Amygdala (tissue), 56 donors: Measurements from ENCODE around the gene GCHFR.

ENCODE experiments used
- DNase-seq, 56 donors: peaks; one replicate each; lab custom pipeline; 2025; lab: John Stamatoyannopoulos, UW

The GCHFR gene

GRCh38 chr15:40775740-40776536 is 12.1 kb downstream of the GCHFR start:
- no peak for DNase-seq

- no peak for DNase-seq
Measured at GRCh38 chr15:40776537-40777141, 12.8 kb downstream of the GCHFR start.

- DNase-seq = peak in 3 of 56 donors; percentile 5 to 19 (median 7)
Measured at GRCh38 chr15:40782609-40783227, 18.9 kb downstream of the GCHFR start.

GRCh38 chr15:40785164-40785563 is 21.3 kb downstream of the GCHFR start:
- DNase-seq = no peak

GRCh38 chr15:40785814-40786213 is 21.9 kb downstream of the GCHFR start:
- no peak for DNase-seq

GRCh38 chr15:40787344-40787841 is 23.5 kb downstream of the GCHFR start:
- peak in 1 of 56 donors; percentile 18 for DNase-seq

- DNase-seq = no peak
Measured at GRCh38 chr15:40787991-40788390, 24.1 kb downstream of the GCHFR start.

- DNase-seq = no peak
Measured at GRCh38 chr15:40789119-40789518, 25.3 kb downstream of the GCHFR start.

- DNase-seq = no peak
Measured at GRCh38 chr15:40789999-40790398, 26.1 kb downstream of the GCHFR start.

- no peak for DNase-seq
Measured at GRCh38 chr15:40790718-40791117, 26.9 kb downstream of the GCHFR start.

- DNase-seq = no peak
Measured at GRCh38 chr15:40792394-40792793, 28.5 kb downstream of the GCHFR start.

- peak in 2 of 56 donors; percentile 14 to 19 for DNase-seq
Measured at GRCh38 chr15:40793216-40793989, 29.5 kb downstream of the GCHFR start.

- no peak for DNase-seq
Measured at GRCh38 chr15:40796041-40796440, 32.2 kb downstream of the GCHFR start.

- DNase-seq = no peak
Measured at GRCh38 chr15:40796512-40796911, 32.6 kb downstream of the GCHFR start.

- DNase-seq = no peak
Measured at GRCh38 chr15:40799523-40799922, 35.7 kb downstream of the GCHFR start.

GRCh38 chr15:40803076-40803475 is 39.2 kb downstream of the GCHFR start:
- no peak for DNase-seq

GRCh38 chr15:40803688-40804087 is 39.8 kb downstream of the GCHFR start:
- no peak for DNase-seq

GRCh38 chr15:40806672-40807027 is 42.8 kb downstream of the GCHFR start:
- DNase-seq = no peak

- DNase-seq = peak; percentile 60 to 99 (median 96)
Measured at GRCh38 chr15:40807028-40807887, 43.4 kb downstream of the GCHFR start, which contains the start of the genes DNAJC17 and ZFYVE19. Gene DNAJC17 (minus strand): TSS chr15:40807473. CDS start chr15:40807446, 27 bp downstream. Gene ZFYVE19 (plus strand): TSS chr15:40807089. CDS start chr15:40807590, 501 bp downstream.
